ENCODE data around the gene MTUS2. TPM values are rescaled to one million over a fixed set of nuclear protein-coding genes. Genes with fewer than 3 reads are reported as not detected.

MTUS2 gene
- total and polyA plus RNA-seq, 10 of the 15 experiments (the other 5 are each of a cell fraction or from before 2014, with no cell fraction given) = under 0.01 to 0.05 (median 0.02) TPM; not detected in 6

GRCh38 chr13:29508876-29509252 is 688.7 kb downstream of the MTUS2 start:
- FAIRE-seq = no peak
- intact Hi-C loops (cut with micrococcal nuclease; ENCODE audit: unreplicated experiment) = loop anchor here (1.0 kb wide), 2 partner anchors 199 to 606 kb away; no protein-coding TSS in a partner anchor
- CTCF ChIA-PET = interaction anchor here (0.7 to 4.9 kb wide), 28 partner anchors 9 to 660 kb away, joined by 3 to 80 read pairs (median 4); no protein-coding TSS in a partner anchor

More at GRCh38 chr13:29508876-29509252, 688.7 kb downstream of the MTUS2 start:
- ChIA-PET SMC1A (ENCODE audit: uncharacterized antibody, unreplicated experiment) (interaction anchor here (0.8 to 2.5 kb wide), 9 partner anchors 9 to 604 kb away, joined by 3 to 17 read pairs (median 5); no protein-coding TSS in a partner anchor), POLR2A (no interaction called here), RAD21 (ENCODE audit: unreplicated experiment) (interaction anchor here (1.5 to 3.5 kb wide), 5 partner anchors 77 to 606 kb away, joined by 3 to 24 read pairs (median 12); no protein-coding TSS in a partner anchor)
- Histone ChIP-seq H3K36me3 (ENCODE audit: control insufficient read depth in 2 of 2, insufficient read depth in 2 of 2, low read length in 1 of 2) (peaks cover 8 to 10% of the 10 kb centered on the region in 2 experiments; a peak in 3 of 4 replicates), H3K9me3 (replicated peaks; ENCODE audit: control insufficient read depth, insufficient read depth, low read length) (no peaks in the 10 kb centered on the region), H2AFZ (ENCODE audit: control insufficient read depth, low read depth, low read length) (no peak overlapping the region), H3K27me3 (replicated peaks in 1 of 2; ENCODE audit: control insufficient read depth in 2 of 2, insufficient read depth in 2 of 2, low read length in 1 of 2) (no peaks in the 10 kb centered on the region), H4K20me1 (ENCODE audit: control insufficient read depth, insufficient read depth) (no peaks in the 10 kb centered on the region), H3K4me2 (ENCODE audit: control insufficient read depth, insufficient read depth) (no peak overlapping the region), H3K79me2 (ENCODE audit: control insufficient read depth, insufficient read depth, low read length) (no peaks in the 10 kb centered on the region), H3K4me3 (no peak overlapping the region), H3K4me1 (ENCODE audit: control insufficient read depth, insufficient read depth, low read length) (no peaks in the 10 kb centered on the region), H3K9ac (ENCODE audit: control insufficient read depth, insufficient read depth, low read length) (no peak overlapping the region), H3K27ac (ENCODE audit: control insufficient read depth, insufficient read depth) (no peak overlapping the region)
- whole genome bisulfite sequencing (ENCODE audit: insufficient coverage, insufficient replicate concordance, low lambda C conversion rate, missing lambda C conversion rate) = 85% methylated on average over 4 of the region's 4 CpGs
- in situ Hi-C loops (cut with MboI) = loop anchor here (5.0 kb wide), 2 partner anchors 203 to 608 kb away; no protein-coding TSS in a partner anchor
- no peak for TF ChIP-seq SUZ12 (IDR thresholded peaks at IDR 0.05; ENCODE audit: unreplicated experiment)
- TF ChIP-seq, protein P1, sequence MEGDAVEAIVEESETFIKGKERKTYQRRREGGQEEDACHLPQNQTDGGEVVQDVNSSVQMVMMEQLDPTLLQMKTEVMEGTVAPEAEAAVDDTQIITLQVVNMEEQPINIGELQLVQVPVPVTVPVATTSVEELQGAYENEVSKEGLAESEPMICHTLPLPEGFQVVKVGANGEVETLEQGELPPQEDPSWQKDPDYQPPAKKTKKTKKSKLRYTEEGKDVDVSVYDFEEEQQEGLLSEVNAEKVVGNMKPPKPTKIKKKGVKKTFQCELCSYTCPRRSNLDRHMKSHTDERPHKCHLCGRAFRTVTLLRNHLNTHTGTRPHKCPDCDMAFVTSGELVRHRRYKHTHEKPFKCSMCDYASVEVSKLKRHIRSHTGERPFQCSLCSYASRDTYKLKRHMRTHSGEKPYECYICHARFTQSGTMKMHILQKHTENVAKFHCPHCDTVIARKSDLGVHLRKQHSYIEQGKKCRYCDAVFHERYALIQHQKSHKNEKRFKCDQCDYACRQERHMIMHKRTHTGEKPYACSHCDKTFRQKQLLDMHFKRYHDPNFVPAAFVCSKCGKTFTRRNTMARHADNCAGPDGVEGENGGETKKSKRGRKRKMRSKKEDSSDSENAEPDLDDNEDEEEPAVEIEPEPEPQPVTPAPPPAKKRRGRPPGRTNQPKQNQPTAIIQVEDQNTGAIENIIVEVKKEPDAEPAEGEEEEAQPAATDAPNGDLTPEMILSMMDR (IDR thresholded peaks at IDR 0.05 in 2 of 3, conservative IDR thresholded peaks at IDR 0.05 in 1 of 3; ENCODE audit: control insufficient read depth in 2 of 3, extremely low read depth in 1 of 3, insufficient read depth in 1 of 3, low read depth in 3 of 3, low read length in 3 of 3) = no peak
- TF ChIP-seq JUND (IDR thresholded peaks at IDR 0.05; ENCODE audit: low read depth, low read length) = no peak
- TF ChIP-seq SMARCA5 (IDR thresholded peaks at IDR 0.05) = no peak
- TF ChIP-seq, protein P2, sequence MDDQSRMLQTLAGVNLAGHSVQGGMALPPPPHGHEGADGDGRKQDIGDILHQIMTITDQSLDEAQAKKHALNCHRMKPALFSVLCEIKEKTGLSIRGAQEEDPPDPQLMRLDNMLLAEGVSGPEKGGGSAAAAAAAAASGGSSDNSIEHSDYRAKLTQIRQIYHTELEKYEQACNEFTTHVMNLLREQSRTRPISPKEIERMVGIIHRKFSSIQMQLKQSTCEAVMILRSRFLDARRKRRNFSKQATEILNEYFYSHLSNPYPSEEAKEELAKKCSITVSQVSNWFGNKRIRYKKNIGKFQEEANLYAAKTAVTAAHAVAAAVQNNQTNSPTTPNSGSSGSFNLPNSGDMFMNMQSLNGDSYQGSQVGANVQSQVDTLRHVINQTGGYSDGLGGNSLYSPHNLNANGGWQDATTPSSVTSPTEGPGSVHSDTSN (IDR thresholded peaks at IDR 0.05; ENCODE audit: insufficient replicate concordance, low read depth, low read length) = no peak
- no peak for TF ChIP-seq TARDBP (IDR thresholded peaks at IDR 0.05; ENCODE audit: borderline replicate concordance)
- no peak for TF ChIP-seq ZNF274 (IDR thresholded peaks at IDR 0.05; ENCODE audit: insufficient read depth, insufficient read length)
- TF ChIP-seq LARP7 (IDR thresholded peaks at IDR 0.05) = no peak
- no peak for TF ChIP-seq ESRRA (IDR thresholded peaks at IDR 0.05; ENCODE audit: low read length)
- TF ChIP-seq HDAC6 (IDR thresholded peaks at IDR 0.05; ENCODE audit: unreplicated experiment) = no peak
- no peak for TF ChIP-seq CREB1 (IDR thresholded peaks at IDR 0.05; ENCODE audit: low read depth)
- no peak for DNase-seq (ENCODE audit: low read depth, low spot score)
- no peak for ATAC-seq
- BruUV-seq (replicated peaks) = no TSS peak
